RPMI7951 (cell line): ENCODE data around the gene PTPRN2. TPM values are rescaled to one million over a fixed set of nuclear protein-coding genes. Genes with fewer than 3 reads are reported as not detected.

Experiments used
- DNase-seq: peaks from one replicate; pipeline ENCODE4 v3.0.0-alpha.2; 2012; ENCODE audit warnings: low read depth
- total RNA-seq: library from RNA; depleted of rRNA; stranded (reverse); fragments of >200 nt; shearing (Covaris generic); gene quantifications from 2 replicates; pipeline ENCODE4 v1.2.3, GENCODE V29; 2014

PTPRN2 gene
- total RNA-seq, 1 experiment from 2014 or later: 9.0 TPM

DNA sequence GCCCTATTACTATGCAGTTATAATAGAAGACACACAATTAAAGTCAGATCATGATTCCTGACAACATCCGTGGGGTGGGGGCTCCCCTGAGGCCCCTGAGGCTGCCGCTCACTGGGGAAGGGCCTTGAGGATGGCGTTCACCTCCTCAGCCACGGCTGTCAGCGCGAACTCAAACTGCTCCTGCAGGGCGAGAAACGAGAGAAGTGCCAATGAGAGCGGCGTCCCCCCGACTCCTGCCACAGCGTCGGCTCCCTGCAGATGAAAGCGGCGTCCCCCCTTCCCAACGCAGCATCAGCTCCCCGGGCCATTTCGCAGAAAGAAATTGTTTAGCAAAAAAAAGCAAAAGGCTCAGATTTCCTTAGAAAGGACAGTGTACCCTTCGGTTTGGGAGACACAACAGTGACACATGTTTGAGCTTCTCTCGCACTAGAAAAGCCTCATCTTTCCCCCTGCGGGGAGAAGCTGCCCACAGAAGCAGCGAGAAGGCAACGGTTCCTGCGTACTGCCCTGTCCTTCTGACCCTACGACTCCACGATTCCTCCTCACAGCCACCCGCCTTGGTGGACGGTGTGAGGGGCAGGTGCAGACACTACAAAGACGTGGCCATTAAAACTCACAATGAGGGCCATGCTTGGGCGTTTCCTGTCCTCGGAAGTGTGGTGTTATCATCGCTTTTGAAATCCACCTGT, 1046.9 kb downstream of the PTPRN2 start:
- DNase-seq: no peak

DNA sequence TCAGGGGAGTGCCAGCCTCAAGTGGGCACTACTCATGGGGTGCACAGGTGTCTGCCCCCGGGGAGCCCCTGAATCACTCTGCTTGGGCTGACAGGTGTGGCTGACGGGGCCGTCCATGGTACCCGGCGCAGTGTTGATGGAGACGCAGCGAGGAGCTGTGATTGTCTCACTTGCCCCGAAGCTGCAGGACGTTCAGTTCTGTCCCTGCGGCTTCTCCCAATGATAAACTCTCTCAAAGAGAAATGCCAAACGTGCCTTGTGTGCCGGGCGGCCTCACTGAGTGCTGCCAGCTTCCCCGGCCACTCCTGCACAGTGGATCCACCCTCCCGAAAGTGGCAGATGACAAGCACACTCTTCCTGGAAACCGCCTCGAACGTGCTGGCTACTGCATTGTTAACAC, 1047.6 kb downstream of the PTPRN2 start:
- DNase-seq: no peak

DNA sequence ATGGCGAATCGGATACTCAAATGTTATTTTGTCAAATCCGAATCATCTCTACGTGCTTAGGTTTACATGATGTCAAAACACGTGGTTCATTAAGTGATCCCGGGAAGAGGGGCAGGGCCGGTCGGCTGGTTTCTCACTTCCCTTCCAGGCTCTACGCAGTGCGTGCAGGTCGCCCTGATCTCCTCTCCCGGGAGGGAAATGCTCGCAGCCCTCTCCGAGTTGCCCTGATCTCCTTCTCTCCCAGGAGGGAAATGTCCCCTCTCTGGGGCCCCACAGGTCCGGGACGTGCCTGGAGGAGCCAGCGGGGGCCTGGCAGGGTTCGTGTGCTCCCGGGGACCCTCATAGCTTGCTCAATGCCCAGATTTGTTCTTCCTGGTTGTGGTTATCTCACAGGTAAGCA, 1048.1 kb downstream of the PTPRN2 start:
- DNase-seq: no peak

DNA sequence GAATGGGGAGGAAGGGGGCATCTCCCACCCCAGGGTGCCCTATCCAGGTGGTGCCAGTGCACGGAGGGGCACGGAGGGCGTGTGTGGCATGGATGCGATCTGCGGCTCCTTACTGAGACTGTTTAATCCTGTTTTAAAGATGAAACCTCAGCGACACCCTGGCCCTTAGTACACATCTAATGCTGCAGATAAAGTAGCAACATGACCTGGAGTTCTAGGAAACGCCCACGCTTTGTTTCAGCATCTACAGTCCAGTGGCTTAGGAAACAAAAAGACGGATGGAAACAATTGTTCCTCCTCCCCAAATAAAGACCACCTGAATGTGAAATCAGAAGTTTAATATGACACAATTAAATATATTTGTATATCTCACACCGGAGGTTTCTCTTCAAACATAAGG, 1048.9 kb downstream of the PTPRN2 start:
- DNase-seq: no peak

DNA sequence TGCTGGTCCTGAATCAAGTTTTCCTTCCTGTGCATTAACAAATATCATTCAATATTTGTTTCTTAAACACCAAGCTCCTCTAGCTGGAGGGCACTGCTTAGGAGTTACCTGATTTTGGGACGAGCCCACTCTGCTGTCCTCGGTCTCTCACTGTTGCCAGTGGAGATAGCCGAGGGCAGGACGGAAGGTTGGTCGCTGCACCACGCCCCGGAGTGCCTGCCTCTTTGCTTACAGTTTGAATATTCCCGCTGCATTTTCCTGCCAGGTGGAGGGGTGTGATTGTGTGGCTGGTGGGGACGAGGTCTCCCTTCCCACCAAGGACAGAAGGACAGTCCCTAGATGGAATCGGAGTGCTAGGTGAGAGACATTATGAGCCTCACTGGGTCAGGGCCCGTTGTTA, 1049.3 kb downstream of the PTPRN2 start:
- no peak for DNase-seq

DNA sequence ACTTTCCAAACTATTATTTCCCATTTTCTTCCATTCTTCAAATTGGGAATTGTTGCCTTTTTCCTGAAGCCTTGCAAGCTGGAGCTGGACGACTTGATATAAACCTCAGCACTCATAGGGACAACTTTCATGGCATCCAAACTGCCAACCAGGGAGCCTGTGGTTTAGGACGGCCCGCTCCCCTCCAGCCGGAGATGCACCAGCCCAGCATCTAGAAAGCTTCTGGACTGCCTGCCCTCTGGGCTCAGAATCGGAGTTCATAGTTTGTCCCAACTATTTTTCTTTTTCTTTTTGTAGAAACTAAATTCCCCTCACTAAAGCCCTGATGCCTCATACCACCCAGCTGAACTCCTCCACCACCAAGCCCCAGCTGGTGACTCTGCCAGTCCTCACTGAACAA, 1050.6 kb downstream of the PTPRN2 start:
- DNase-seq: no peak

DNA sequence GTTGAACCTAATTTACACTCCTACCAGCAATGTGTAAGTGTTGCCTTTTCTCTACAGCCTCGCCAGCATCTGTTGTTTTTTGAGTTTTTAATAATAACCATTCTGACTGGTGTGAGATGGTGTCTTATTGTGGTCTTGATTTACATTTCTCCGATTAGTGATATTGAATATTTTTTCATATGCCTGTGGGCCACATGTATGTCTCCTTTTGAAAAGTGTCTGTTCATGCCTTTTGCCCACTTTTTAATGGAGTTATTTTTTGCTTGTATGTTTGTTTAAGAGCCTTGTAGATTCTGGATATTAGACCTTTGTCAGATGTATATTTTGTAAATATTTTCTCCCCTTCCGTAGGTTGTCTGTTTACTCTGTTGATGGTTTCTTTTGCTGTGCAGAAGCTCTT, 1055.6 kb downstream of the PTPRN2 start:
- DNase-seq: no peak

DNA sequence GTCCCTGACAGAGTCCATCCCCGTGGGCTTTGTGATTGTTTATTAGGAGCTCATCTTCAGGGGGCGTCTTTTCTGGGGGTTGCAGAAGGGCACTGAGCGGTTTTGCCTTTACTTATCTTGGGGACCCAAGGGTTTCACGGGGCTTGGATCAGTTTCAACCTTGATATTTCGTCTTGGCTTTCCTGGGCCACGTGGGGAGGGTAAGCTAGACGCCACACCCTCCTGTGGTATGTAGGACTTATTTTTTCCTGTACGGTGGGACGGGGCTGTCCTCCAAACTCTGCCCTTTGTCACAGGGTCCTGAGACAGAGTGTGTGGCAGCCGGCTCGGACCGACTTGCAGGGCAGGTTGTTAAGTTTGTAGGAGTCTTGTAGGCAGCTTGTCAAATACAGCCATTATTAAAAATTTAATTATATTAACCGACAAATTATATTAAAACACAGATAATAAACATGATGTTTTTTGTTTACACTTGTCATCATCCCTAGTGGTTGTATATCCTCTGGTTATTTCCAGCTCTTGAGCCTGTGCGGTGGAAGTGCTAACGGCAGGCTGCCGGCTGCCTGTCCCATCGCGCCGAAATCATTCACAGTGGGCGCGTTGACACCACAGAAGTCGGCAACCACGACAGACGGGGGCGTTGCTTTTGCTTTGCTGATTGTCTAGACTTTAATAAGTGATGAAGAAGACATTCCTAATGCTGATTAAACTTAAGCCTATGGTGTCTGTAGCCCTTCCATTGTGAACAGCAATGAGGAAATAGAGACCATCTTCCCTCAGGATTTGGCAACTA, 1057.7 kb downstream of the PTPRN2 start:
- no peak for DNase-seq

DNA sequence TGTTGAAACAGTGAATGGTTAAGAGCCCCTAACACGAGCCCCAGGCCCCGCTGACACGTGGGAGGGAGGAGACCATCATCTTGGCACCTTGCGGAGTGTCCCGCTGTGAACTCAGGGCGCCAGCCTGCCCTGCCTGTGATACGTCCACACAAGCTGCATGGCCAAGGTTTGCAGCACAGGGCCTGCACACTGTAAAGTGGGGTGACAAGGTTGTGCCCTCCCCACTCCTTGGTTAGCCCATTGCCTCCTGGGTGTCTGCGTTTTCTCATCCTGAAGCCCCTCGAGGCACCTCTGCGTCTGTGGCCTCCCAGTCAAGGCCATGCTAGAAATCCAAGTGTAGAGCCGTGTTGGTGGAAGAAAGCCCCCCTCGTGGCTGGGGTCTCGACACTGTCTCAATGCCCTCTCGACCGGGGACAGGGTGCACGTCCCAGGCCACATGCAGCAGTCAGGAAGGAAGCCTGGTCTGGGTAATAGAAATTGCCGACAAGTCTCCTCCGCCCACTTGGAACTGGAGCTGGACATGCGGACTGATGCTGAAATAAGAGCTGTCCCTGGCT, 1058.8 kb downstream of the PTPRN2 start:
- no peak for DNase-seq

DNA sequence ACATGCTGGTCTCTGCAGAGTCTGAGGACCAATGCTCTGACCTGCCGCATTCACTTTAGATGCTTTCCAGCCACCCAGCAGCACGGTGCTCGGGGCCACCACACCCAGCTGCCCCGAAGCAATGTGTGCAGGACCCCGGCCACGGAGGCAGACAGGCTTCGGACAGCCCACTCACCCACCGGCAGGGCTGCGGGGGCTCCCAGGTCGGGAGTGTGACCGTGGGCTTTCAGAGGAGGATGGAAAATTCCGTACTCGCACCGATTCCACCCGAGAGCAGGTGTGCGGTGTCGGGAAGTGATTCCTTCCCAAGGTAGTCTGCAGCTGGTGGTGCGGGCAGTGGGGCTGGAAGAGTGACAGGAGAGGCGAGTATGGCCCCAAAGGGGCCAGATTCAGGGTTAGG, 1059.9 kb downstream of the PTPRN2 start:
- no peak for DNase-seq

DNA sequence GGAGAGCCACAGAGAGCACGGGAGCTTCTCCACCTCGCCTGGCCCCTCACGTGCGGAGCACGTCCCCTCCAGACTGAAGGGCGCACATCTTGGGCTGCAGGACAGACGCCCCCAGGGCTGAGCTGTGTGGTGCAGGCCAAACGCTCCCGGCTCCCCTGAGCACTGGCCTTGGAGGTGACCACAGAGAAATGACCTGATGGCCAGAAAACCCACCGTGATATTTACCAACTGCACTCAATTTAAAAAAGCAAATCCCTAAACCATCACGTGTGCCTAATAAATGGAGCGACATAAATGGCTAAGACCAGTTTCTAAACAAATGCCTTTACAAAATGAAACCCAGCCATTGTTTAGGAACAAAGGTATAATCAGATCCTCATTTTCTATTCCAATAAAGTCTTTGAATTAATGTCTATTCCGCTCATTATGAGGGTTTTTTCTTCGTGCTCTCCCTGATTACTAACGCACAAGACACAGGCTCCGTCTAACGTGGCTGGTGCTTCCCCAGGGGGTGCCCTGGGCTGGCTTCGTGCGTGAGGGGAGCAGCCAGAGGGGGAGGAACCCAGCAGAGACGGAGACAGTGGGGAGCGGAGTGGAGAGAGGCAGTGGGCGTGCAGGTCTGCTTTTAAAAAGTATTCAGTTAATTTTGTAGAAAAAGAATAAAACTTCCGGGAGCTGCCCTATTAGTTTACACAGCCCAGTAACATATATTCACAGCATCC, 1060.5 kb downstream of the PTPRN2 start:
- DNase-seq: no peak

DNA sequence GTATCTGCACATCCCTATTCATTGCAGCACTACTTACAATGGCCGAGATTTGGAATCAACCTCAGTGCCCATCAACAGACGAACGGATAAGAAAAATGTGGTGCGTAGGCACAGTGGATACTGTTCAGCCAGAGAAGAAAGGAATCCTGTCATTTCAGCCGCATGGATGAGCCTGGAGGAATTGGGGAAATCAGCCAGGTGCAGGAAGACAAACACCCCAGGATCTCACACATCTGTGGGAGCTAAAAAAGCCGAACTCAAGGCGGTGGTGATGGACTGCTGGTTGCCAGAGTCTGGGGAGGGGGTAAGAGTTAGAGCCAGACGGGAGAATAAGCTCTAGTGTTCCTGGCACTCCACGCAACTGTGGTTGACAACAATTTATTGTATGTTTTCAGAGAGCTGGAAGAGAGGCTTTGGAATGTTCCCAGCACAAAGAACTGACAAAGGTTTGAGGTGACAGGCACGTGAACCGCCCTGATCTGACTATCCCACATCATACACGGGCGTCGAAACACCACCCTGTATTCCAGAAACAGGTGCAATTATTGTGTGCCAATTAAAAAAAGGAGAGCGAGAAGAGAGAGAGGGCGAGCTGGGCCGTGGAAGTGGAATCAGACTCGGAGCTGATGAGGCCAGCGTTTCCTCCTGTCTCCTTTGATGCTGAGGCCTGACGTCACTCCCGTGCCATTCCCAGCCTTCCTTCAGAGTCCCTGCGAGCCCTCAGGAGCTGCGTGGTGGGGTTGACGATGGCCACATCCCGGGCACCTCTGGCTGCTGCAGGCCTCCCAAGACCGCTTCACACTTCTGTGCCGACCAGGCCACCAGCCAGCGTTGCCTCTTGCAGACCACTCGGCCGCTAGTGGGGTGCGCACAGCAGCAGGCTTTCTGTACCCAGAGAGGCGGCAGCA, 1061.4 kb downstream of the PTPRN2 start:
- peak; percentile 37 for DNase-seq

DNA sequence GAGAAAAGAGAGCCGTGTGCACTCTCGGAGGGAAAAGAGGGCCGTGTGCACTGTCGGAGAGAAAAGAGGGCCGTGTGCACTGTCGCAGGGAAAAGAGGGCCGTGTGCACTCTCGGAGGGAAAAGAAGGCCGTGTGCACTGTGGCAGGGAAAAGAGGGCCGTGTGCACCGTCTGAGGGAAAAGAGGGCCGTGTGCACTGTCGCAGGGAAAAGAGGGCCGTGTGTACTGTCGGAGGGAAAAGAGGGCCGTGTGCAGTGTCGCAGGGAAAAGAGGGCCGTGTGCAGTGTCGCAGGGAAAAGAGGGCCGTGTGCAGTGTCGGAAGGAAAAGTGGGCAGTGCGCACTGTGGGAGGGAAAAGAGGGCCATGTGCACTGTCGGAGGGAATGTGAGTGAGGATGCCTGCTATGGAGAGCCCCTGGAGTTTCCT, 1062.1 kb downstream of the PTPRN2 start:
- no peak for DNase-seq

DNA sequence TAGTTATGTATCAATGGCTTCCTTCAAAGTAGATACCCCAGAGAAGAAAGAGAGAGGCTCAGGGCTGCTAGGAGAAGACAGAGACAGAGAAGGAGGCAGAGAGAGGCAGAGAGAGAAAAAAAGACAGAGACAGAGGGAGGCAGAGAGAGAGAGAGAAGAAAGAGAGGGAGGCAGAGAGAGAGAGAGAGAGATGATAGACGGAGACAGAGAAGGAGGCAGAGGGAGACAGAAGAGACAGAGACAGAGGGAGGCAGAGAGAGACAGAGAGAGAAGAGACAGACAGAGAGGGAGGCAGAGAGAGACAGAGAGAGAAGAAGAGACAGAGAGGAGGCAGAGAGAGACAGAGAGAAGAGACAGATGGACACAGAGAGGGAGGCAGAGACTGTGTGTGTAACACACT, 1062.9 kb downstream of the PTPRN2 start:
- no peak for DNase-seq

DNA sequence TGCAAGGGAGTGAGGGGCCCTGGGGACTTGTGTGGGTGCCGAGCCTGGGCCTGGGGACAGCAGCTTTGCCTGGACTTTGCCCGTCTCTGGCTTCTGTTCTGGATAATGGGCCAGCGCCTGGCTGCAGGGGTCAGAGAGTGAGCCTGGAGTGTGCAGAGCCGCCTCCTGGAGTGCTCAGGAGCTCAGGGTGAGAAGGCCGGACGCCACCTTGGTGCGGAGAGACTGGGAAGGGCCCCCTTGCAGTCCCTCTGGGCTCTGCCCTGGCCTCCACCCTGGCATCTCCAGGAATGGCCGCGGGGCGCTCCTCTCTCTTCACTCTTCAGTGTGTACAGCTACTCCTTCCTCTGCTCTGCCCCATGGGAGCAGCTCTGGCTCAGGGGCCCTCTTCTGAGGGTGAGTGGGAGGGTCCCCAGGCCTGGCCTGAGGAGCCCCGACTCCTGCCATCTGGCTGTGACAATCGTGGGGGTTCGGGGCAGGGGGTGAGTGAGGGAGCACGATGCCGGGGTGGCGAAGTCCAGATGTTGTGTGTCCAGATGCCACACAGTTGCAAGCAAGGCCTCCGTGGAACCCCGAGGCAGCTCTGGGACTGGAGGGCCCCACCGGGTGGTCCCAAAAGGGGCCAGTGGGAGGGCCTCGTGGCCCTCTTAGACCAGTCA, 1063.7 kb downstream of the PTPRN2 start:
- no peak for DNase-seq

DNA sequence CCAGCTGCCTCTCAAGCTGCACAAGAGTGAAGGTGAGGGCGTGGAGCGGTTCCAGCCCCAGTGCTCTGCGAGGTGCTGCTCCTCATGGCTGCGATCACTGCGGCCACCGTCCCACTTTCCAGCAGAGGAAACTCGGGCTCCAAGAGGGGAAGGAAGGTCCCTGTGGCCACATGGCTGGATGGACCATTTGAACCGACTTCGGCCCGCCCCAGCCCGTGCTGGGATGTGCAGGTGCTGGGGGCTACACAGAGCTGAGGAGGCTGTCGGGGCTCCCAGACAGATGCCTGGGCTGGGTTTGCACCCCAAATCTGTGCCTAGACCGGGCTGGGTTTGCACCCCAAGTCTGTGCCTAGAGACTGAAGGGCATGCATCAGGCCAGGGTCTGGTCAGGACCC, 1064.3 kb downstream of the PTPRN2 start:
- DNase-seq: no peak

DNA sequence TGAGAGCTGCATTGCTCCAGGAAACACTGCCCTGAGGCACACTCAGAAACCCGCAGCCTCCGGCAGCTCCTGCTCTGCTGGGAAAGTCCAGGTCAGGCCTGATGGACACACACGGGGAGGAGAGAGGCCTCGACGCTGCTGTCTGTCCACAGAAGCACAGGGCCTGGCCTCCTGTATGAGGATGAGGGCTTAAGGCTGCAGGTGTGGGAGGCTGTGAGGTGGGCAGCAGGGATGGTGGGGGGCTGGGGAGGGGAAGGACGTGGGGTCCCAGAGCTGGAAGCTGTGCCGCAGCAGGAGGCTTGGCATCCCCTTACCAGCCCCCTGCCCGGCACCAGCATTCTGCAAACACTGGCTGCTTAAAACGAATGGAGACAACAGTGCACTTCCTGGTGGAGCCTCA, 1064.7 kb downstream of the PTPRN2 start:
- no peak for DNase-seq

DNA sequence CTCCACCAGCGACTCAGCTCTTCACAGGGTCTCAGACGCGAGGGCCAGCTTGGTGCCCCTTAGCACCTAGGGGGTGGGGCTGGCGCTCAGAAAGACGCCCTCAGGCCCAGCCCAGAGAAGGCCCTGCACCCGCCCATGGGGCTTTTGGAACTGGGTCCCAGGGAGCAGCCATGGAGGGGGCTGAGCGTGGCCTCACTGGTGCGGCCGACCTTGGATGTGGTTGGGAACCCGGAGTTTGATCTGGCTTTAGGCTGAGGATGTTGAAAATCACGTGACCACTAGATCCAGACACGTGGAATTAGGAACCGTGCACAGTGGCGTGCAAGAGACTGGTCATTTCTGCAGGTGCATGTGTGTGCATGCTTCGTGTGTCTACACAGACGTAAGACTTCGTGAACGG, 1065.4 kb downstream of the PTPRN2 start:
- no peak for DNase-seq

DNA sequence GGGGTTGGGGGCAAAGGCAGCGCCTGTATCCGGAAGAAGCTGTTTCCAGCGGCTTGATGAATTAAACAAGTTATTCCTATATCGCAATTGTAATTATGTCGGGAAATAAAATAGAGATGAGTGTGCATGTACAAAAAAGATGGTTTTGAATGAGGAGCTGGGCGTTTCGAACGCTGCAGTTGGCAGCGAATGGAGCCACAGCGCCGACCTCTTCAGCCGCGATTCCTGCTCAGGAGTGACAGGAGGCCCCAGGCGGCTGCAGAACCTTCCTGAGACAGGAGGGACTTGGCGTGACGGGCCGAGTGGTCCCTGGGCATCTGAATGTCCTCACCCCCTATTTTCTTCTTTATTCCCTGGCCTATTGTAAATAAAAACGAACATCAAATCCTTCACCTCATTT, 1065.9 kb downstream of the PTPRN2 start:
- no peak for DNase-seq

DNA sequence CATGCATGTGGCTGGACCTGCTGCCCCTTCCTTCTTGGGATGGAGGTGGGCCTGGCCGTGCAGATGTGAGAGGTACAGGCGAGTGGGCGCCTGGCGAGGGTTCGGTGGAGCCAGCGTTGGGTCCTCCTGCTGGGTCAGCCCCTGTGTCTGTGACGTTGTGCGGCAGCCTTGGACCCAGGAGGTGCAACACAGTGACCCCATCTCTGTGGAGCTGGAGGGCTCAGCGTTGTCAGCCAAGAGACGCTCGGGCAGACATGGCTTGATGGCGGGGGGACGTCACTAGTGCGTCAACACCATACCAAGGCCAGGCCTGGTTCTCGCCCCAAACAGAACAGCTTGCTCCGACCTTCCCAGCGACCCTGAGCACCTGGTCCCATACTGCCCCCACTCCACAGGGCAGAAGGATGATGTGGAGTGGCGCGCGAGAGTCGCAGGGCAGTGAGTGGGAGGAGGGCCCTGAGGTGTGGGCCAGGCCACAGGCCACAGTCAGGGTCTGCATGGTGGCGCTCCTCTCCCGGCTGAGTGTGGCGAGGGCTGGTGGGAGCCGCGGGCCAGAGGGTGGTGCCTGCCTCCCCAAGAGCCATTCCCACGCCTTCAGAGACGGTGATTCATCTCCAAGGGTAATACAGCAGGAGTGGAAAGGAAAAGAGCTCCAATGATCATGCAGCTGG, 1066.4 kb downstream of the PTPRN2 start:
- peak; percentile 19 for DNase-seq
